Skeletal muscle tissue (tissue), 4 donors: ENCODE data around the gene ASB7. TPM values are rescaled to one million over a fixed set of nuclear protein-coding genes. Genes with fewer than 3 reads are reported as not detected.

Experiments used
- H3K27ac ChIP-seq: one replicate; pipeline ENCODE4 v1.7.0; 2013; ENCODE audit warnings: mild to moderate bottlenecking, low read depth, low read length, inconsistent platforms
- H3K27me3 ChIP-seq, 3 donors: one replicate each; pipeline ENCODE4 v1.7.0; 2013; ENCODE audit warnings: low read length in 3 of 3; ENCODE audit not compliant: control insufficient read depth in 3 of 3, insufficient read depth in 3 of 3
- H3K36me3 ChIP-seq, 3 donors: one replicate each; pipeline ENCODE4 v1.7.0; 2013; ENCODE audit warnings: low read length in 3 of 3; ENCODE audit not compliant: control insufficient read depth in 3 of 3, insufficient read depth in 3 of 3
- H3K4me1 ChIP-seq, 3 donors: one replicate each; pipeline ENCODE4 v1.7.0; 2013; ENCODE audit warnings: low read length in 3 of 3, mild to moderate bottlenecking in 3 of 3; ENCODE audit not compliant: control insufficient read depth in 3 of 3, insufficient read depth in 3 of 3
- H3K4me3 ChIP-seq, 3 donors: one replicate each; pipeline ENCODE4 v1.7.0; 2013; ENCODE audit warnings: low read length in 3 of 3
- H3K9ac ChIP-seq, 3 donors: one replicate each; pipeline ENCODE4 v1.7.0; 2013; ENCODE audit warnings: low read length in 3 of 3, mild to moderate bottlenecking in 3 of 3, moderate library complexity in 2 of 3, low read depth in 1 of 3
- H3K9me3 ChIP-seq, 3 donors: one replicate each; pipeline ENCODE4 v1.7.0; 2013; ENCODE audit warnings: low read length in 3 of 3; ENCODE audit not compliant: control insufficient read depth in 3 of 3
- total RNA-seq: library from RNA; depleted of rRNA; stranded (reverse); fragments of >200 nt; gene quantifications from one replicate; pipeline ENCODE4 v1.2.3, GENCODE V29; 2014
- donor health status: Osteomylitis.

The ASB7 gene
- total RNA-seq, 1 donor from 2014 or later = 9.4 TPM

GRCh38 chr15:100614918-100615317 is 12.5 kb downstream of the ASB7 start:
- Histone ChIP-seq H3K27me3 (no peaks in the 10 kb centered on the region), H3K36me3 (peaks cover 4 to 33% (median 15%) of the 10 kb centered on the region in 3 donors), H3K27ac (no peak overlapping the region), H3K4me3 (no peak overlapping the region), H3K9ac (no peak overlapping the region), H3K4me1 (peaks cover 0 to 9% (median 3%) of the 10 kb centered on the region in 3 donors), H3K9me3 (no peaks in the 10 kb centered on the region)

- Histone ChIP-seq H3K27ac (no peak overlapping the region), H3K9ac (no peak overlapping the region), H3K9me3 (no peaks in the 10 kb centered on the region), H3K4me1 (peaks cover 0 to 9% (median 3%) of the 10 kb centered on the region in 3 donors), H3K4me3 (no peak overlapping the region), H3K27me3 (no peaks in the 10 kb centered on the region), H3K36me3 (peaks cover 4 to 32% (median 9%) of the 10 kb centered on the region in 3 donors)
Observed at GRCh38 chr15:100615801-100616200, 13.4 kb downstream of the ASB7 start.

GRCh38 chr15:100616700-100617099 is 14.3 kb downstream of the ASB7 start:
- H3K27me3 ChIP-seq = no peaks in the 10 kb centered on the region
- peaks cover 0 to 9% (median 3%) of the 10 kb centered on the region in 3 donors for H3K4me1 ChIP-seq
- H3K36me3 ChIP-seq = peaks cover 4 to 27% (median 9%) of the 10 kb centered on the region in 3 donors
- no peak overlapping the region for H3K9ac ChIP-seq
- no peak overlapping the region for H3K4me3 ChIP-seq
- H3K27ac ChIP-seq = no peak overlapping the region
- H3K9me3 ChIP-seq = no peaks in the 10 kb centered on the region

GRCh38 chr15:100623301-100623700 is 20.9 kb downstream of the ASB7 start:
- Histone ChIP-seq H3K4me3 (no peak overlapping the region), H3K27ac (no peak overlapping the region), H3K27me3 (no peaks in the 10 kb centered on the region), H3K4me1 (peaks cover 0 to 3% (median 0%) of the 10 kb centered on the region in 3 donors), H3K9me3 (no peaks in the 10 kb centered on the region), H3K36me3 (peaks cover 0 to 3% (median 0%) of the 10 kb centered on the region in 3 donors), H3K9ac (no peak overlapping the region)

GRCh38 chr15:100627789-100628395 is 25.5 kb downstream of the ASB7 start:
- Histone ChIP-seq H3K9me3 (no peaks in the 10 kb centered on the region), H3K4me1 (peaks cover 0 to 5% (median 2%) of the 10 kb centered on the region in 3 donors), H3K9ac (no peak overlapping the region), H3K27me3 (no peaks in the 10 kb centered on the region), H3K27ac (no peak overlapping the region), H3K36me3 (peaks cover 5 to 19% (median 14%) of the 10 kb centered on the region in 3 donors), H3K4me3 (no peak overlapping the region)

- no peaks in the 10 kb centered on the region for H3K9me3 ChIP-seq
- H3K4me3 ChIP-seq = no peak overlapping the region
- H3K4me1 ChIP-seq = peaks cover 0 to 6% (median 3%) of the 10 kb centered on the region in 3 donors
- no peak overlapping the region for H3K9ac ChIP-seq
- H3K27me3 ChIP-seq = no peaks in the 10 kb centered on the region
- H3K36me3 ChIP-seq = peaks cover 5 to 19% (median 14%) of the 10 kb centered on the region in 3 donors
- no peak overlapping the region for H3K27ac ChIP-seq
Observed at GRCh38 chr15:100628746-100629145, 26.4 kb downstream of the ASB7 start.

GRCh38 chr15:100631831-100632230 is 29.4 kb downstream of the ASB7 start:
- H3K4me3 ChIP-seq = no peak overlapping the region

GRCh38 chr15:100633763-100634075 is 31.3 kb downstream of the ASB7 start:
- Histone ChIP-seq H3K36me3 (peaks cover 5 to 19% (median 14%) of the 10 kb centered on the region in 3 donors), H3K9ac (no peak overlapping the region), H3K27me3 (no peaks in the 10 kb centered on the region), H3K4me3 (no peak overlapping the region), H3K4me1 (peaks cover 0 to 6% (median 3%) of the 10 kb centered on the region in 3 donors), H3K27ac (no peak overlapping the region), H3K9me3 (no peaks in the 10 kb centered on the region)

More at GRCh38 chr15:100631831-100632230, 29.4 kb downstream of the ASB7 start:
- H3K36me3 ChIP-seq = peaks cover 5 to 19% (median 14%) of the 10 kb centered on the region in 3 donors
- H3K4me1 ChIP-seq = peaks cover 0 to 6% (median 3%) of the 10 kb centered on the region in 3 donors
- no peaks in the 10 kb centered on the region for H3K9me3 ChIP-seq
- H3K9ac ChIP-seq = no peak overlapping the region
- H3K27ac ChIP-seq = no peak overlapping the region
- no peaks in the 10 kb centered on the region for H3K27me3 ChIP-seq

GRCh38 chr15:100635406-100636071 is 33.1 kb downstream of the ASB7 start:
- Histone ChIP-seq H3K9me3 (no peaks in the 10 kb centered on the region), H3K4me3 (no peak overlapping the region), H3K4me1 (peaks cover 0 to 6% (median 3%) of the 10 kb centered on the region in 3 donors), H3K36me3 (peaks cover 0 to 13% (median 10%) of the 10 kb centered on the region in 3 donors), H3K9ac (no peak overlapping the region), H3K27me3 (no peaks in the 10 kb centered on the region), H3K27ac (no peak overlapping the region)

GRCh38 chr15:100638177-100638730 is 35.9 kb downstream of the ASB7 start:
- H3K9ac ChIP-seq = no peak overlapping the region
- H3K27me3 ChIP-seq = no peaks in the 10 kb centered on the region
- H3K27ac ChIP-seq = no peak overlapping the region
- no peaks in the 10 kb centered on the region for H3K36me3 ChIP-seq
- H3K9me3 ChIP-seq = no peaks in the 10 kb centered on the region
- peaks cover 0 to 5% (median 4%) of the 10 kb centered on the region in 3 donors for H3K4me1 ChIP-seq
- no peak overlapping the region for H3K4me3 ChIP-seq
